ENCODE results near the gene FUOM. TPM values are rescaled to one million over a fixed set of nuclear protein-coding genes. Genes with fewer than 3 reads are reported as not detected.

Gene FUOM
- total RNA-seq, 1 experiment from 2014 or later, result 41.8 TPM

- no peak overlapping the region for H3K4me2 ChIP-seq (ENCODE audit: insufficient read depth, insufficient read length, low read length)
- H3T11ph ChIP-seq (ENCODE audit: low read length), result no peak overlapping the region
- whole genome bisulfite sequencing (ENCODE audit: extremely low coverage, insufficient read length, low lambda C conversion rate), result no CpG with 5 or more reads among the region's 4 CpGs
- Mint-ChIP-seq H3K36me3 (ENCODE audit: insufficient read depth in 1 of 3, low read depth in 3 of 3) (peaks cover 1 to 9% (median 6%) of the 10 kb centered on the region in 3 experiments; a peak in 4 of 7 replicates), H3K4me3 (no peak overlapping the region), H3K9me3 (peaks cover 0 to 1% of the 10 kb centered on the region in 2 experiments; a peak in 1 of 5 replicates), H3K27ac (no peak overlapping the region), H3K4me1 (no peaks in the 10 kb centered on the region), H3K27me3 (ENCODE audit: low read depth) (peaks cover 9% of the 10 kb centered on the region)
- H3K14ac ChIP-seq (ENCODE audit: insufficient read depth, low read length), result no peak overlapping the region
- H2BK12ac ChIP-seq (ENCODE audit: insufficient read length, low read depth, low read length), result no peak overlapping the region
- no peak overlapping the region for H3K4ac ChIP-seq (ENCODE audit: low read depth, low read length)
- no peak overlapping the region for H4K8ac ChIP-seq (replicated peaks; ENCODE audit: insufficient read length, low read depth, low read length)
- H3K23me2 ChIP-seq (ENCODE audit: insufficient read length, low read depth, low read length, poor library complexity, severe bottlenecking), result peaks cover 1% of the 10 kb centered on the region
- no peak overlapping the region for H2BK120ac ChIP-seq (ENCODE audit: low read depth, low read length, poor library complexity, severe bottlenecking)
- DNase-seq, result no peak
- H3K23ac ChIP-seq (ENCODE audit: insufficient read length, low read depth, low read length), result no peak overlapping the region
- no peak overlapping the region for H4K91ac ChIP-seq (ENCODE audit: insufficient read length, low read depth, low read length)
- H3K18ac ChIP-seq (ENCODE audit: insufficient read length, low read depth, low read length), result no peak overlapping the region
- no peak overlapping the region for H2AK5ac ChIP-seq (ENCODE audit: insufficient read length, low read length)
- H4K5ac ChIP-seq (ENCODE audit: insufficient read length, low read depth, low read length), result no peak overlapping the region
- no peaks in the 10 kb centered on the region for H3K9me3 ChIP-seq (ENCODE audit: control insufficient read depth, low read depth, low read length)
- H2BK15ac ChIP-seq (ENCODE audit: low read depth, low read length), result no peak overlapping the region
- no peaks in the 10 kb centered on the region; the same call in 1 of the 2 replicates for H3K27me3 ChIP-seq (ENCODE audit: insufficient read depth, low read length)
- no peaks in the 10 kb centered on the region for H3K4me1 ChIP-seq (ENCODE audit: insufficient read depth, low read length)
- no peak overlapping the region for H2AFZ ChIP-seq (ENCODE audit: low read length)
- H2BK20ac ChIP-seq (ENCODE audit: low read depth, low read length, poor library complexity, severe bottlenecking), result no peak overlapping the region
- H3K27ac ChIP-seq (ENCODE audit: insufficient read length, low read depth, low read length), result no peak overlapping the region
- no peak overlapping the region for H3K9ac ChIP-seq (ENCODE audit: extremely low read depth, insufficient read length, low read length)
- no peak overlapping the region for H3K56ac ChIP-seq (ENCODE audit: insufficient read length, low read depth, low read length)
- no peak overlapping the region for H2BK5ac ChIP-seq (ENCODE audit: insufficient read length, low read length)
- no peaks in the 10 kb centered on the region for H4K20me1 ChIP-seq (ENCODE audit: control insufficient read depth, insufficient read depth, insufficient read length)
- TF ChIP-seq CTCF (conservative IDR thresholded peaks at IDR 0.05), result no peak
- no peaks in the 10 kb centered on the region for H3K79me1 ChIP-seq (ENCODE audit: insufficient read depth, low read depth, low read length, poor library complexity, severe bottlenecking)
- no peaks in the 10 kb centered on the region for H3K79me2 ChIP-seq (ENCODE audit: insufficient read depth, low read length)
These were observed 25.7 kb upstream of the FUOM start for GRCh38 chr10:133383551-133383950.
